OCI-LY3 (cell line): ENCODE results near the gene TMPRSS12.
"Not testable (repeated sequence)": the region's sequence is repeated elsewhere in the genome, so short reads cannot be mapped to it uniquely, and the experiment has no call there.

Experiments used
- CTCF ChIP-seq: fragments of 200-600, 300-600 bp; sonication (generic); IDR thresholded peaks from 2 replicates; pipeline ENCODE4 v1.5.1; 2014; ENCODE audit warnings: antibody characterized with exemption, low read length, low read depth
- EZH2phosphoT487 ChIP-seq: fragments of 200-600 bp; shearing (Covaris generic); IDR thresholded peaks from 2 replicates; pipeline ENCODE4 v1.6.1; 2018; ENCODE audit warnings: antibody characterized with exemption, mixed run types, low read depth

GRCh38 chr12:50809131-50809530 is 33.6 kb upstream of the TMPRSS12 start:
- not testable (repeated sequence) for TF ChIP-seq CTCF, EZH2phosphoT487
